ENCODE results near the gene SORCS1. TPM values are rescaled to one million over a fixed set of nuclear protein-coding genes. Genes with fewer than 3 reads are reported as not detected.

SORCS1 gene
- total and polyA plus RNA-seq, 2 of the 13 experiments (the other 11 are each of a cell fraction or from before 2014, with no cell fraction given), result not detected

- no peak for TF ChIP-seq SP4 (CRISPR knock-in tag; IDR thresholded peaks at IDR 0.05)
- TF ChIP-seq ZZZ3 (CRISPR knock-in tag; IDR thresholded peaks at IDR 0.05; ENCODE audit: borderline replicate concordance), result no peak
- TF ChIP-seq ARNT2 (CRISPR knock-in tag; IDR thresholded peaks at IDR 0.05; ENCODE audit: low read depth), result no peak
Observed at GRCh38 chr10:107081644-107082043, 82.9 kb downstream of the SORCS1 start (continued).

- peaks cover 30% of the 10 kb centered on the region for H3K9me3 ChIP-seq (ENCODE audit: low read length)
- intact Hi-C loops (cut with micrococcal nuclease; ENCODE audit: unreplicated experiment), result no loop called here
- WGBS (ENCODE audit: low lambda C conversion rate), result 0% methylated on average over 2 of the region's 2 CpGs
- H2AFZ ChIP-seq (ENCODE audit: low read length), result no peak overlapping the region
- ATAC-seq (no peak), FAIRE-seq (no peak), DNase-seq (ENCODE audit: low spot score) (no peak)
- no peaks in the 10 kb centered on the region for H3K36me3 ChIP-seq (replicated peaks in 1 of 2; ENCODE audit: control insufficient read depth in 1 of 2, insufficient read depth in 2 of 2, low read length in 2 of 2)
- in situ Hi-C loops (cut with HindIII; ENCODE audit: extremely low pct_ligation_motif_present, low pct_unique_long_range_greater_than_20kb), result no loop called here
- TF ChIP-seq SMAD3 (CRISPR knock-in tag; IDR thresholded peaks at IDR 0.05), result no peak
- no peak for TF ChIP-seq CEBPZ (IDR thresholded peaks at IDR 0.05; ENCODE audit: low read length)
- no peak for TF ChIP-seq CHCHD3 (CRISPR knock-in tag; IDR thresholded peaks at IDR 0.05)
- no peak for TF ChIP-seq JARID2 (CRISPR knock-in tag; IDR thresholded peaks at IDR 0.05; ENCODE audit: insufficient replicate concordance)
- TF ChIP-seq ZMYM2 (CRISPR knock-in tag; IDR thresholded peaks at IDR 0.05), result no peak
- TF ChIP-seq NR0B2 (CRISPR knock-in tag; IDR thresholded peaks at IDR 0.05), result no peak
- no peak for TF ChIP-seq TRIM22 (IDR thresholded peaks at IDR 0.05)
- no peak overlapping the region for H3K9ac ChIP-seq (ENCODE audit: insufficient read depth, low read depth, low read length)
- no peaks in the 10 kb centered on the region for H3K4me1 ChIP-seq (ENCODE audit: insufficient read depth, low read length)
- no peak overlapping the region for H3K4me3 ChIP-seq (replicated peaks in 1 of 3; ENCODE audit: insufficient read depth in 1 of 3, low read depth in 2 of 3, low read length in 3 of 3)
- no peak overlapping the region for H3K4me2 ChIP-seq (ENCODE audit: low read depth, low read length)
- H4K20me1 ChIP-seq (ENCODE audit: insufficient read depth, low read length), result no peaks in the 10 kb centered on the region
- no TSS peak for BruUV-seq (replicated peaks)
- no peaks in the 10 kb centered on the region for H3K27me3 ChIP-seq (ENCODE audit: control insufficient read depth in 1 of 2, insufficient read depth in 2 of 2, low read length in 2 of 2)
- no peak overlapping the region for H3K27ac ChIP-seq (ENCODE audit: extremely low read length, insufficient read depth, low read length)
- POLR2A ChIA-PET, result no interaction called here
- no peaks in the 10 kb centered on the region for H3K79me2 ChIP-seq (ENCODE audit: insufficient read depth, low read length)
- CTCF ChIA-PET (ENCODE audit: low intra/inter-chr PET ratio, low total read pairs), result no interaction called here
Observed at GRCh38 chr10:107075117-107075516, 89.4 kb downstream of the SORCS1 start.

Measured in HepG2 (cell line).